ENCODE results near the gene SFMBT2.
"Not testable (repeated sequence)": the region's sequence is repeated elsewhere in the genome, so short reads cannot be mapped to it uniquely, and the experiment has no call there.

SFMBT2 gene

DNA sequence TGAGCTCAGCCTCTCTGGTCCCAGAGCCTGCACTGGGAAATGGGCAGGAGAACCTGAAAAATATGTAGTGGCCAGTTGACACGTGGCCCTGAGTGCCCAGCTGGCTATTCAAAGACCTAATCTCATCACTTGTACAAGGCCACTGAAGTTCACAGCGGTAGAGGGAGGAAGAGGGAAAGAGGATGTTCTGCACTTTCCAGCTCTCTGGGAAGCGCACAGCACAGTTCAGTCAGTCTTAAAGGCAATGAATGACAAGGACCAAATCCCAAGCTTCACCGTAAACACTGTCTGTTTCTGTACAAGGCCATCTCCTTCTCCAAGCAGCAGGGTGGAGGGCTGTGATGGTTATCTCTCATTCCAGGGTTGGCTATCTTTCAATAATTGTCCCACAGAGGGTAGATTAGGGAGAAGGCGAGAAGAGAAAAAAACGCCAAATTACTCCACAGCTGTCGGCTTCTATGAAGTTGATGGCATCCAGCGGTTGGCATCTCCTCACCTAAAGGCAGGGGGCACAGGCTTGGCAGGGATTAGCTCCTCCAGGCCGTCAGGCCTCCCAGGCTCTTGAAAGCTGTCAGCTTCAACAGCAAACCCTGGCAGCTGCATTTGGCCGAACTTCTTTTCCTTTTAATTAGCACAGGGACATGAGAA, 10.6 kb downstream of the SFMBT2 start:
- no peak for DNase-seq

- no peak for DNase-seq
These were observed 11.3 kb downstream of the SFMBT2 start for GRCh38 chr10:7399533-7399932.

DNA sequence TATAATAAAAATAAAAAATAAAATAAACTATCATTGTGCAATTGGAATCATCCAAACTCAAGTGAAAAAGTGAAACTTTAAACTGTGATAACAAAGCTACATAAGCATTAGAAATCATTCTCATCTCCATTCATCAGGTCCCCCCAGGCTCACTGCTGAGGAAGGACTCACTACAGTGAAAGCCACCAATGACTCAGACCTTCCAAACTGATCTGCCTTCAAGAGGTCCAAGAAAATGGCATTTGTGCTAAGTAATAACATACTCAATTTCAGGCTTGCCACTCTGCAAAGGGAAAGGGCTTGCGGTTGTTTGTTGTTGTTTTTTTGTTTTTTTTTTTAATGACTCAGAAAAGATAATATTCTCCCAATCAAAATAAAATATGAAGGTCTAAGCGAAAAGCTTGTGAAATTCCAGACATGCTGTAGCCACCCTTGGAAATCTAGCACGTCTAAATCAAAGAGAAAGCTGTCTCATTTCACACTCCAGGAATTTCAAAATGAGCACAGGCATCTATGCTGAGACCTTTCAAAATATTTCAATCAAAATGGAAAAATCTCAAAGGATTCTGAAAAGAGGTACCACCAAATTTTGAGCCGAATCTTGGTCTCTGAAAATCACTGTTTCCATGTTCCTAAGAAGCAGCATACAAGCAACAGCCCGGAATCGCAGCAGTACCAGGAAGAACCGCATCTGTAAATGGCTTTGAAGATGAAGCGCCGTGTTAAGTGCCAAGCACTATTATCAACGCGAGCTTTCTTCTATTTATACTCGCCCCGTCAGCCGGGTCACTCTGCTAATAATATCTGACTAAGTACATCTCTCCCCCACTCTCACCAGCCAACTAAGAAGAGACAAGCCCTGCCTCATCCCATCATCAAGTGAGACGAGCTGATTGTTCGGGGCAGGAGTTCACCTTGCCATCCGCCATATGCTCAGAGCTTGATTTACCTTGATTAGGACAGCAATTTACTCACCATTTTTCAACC, 13.5 kb downstream of the SFMBT2 start:
- DNase-seq = no peak

- DNase-seq = not testable (repeated sequence)
These were observed 18.5 kb downstream of the SFMBT2 start for GRCh38 chr10:7392301-7392700.

- no peak for DNase-seq
These were observed 19.1 kb downstream of the SFMBT2 start for GRCh38 chr10:7391748-7392147.

DNA sequence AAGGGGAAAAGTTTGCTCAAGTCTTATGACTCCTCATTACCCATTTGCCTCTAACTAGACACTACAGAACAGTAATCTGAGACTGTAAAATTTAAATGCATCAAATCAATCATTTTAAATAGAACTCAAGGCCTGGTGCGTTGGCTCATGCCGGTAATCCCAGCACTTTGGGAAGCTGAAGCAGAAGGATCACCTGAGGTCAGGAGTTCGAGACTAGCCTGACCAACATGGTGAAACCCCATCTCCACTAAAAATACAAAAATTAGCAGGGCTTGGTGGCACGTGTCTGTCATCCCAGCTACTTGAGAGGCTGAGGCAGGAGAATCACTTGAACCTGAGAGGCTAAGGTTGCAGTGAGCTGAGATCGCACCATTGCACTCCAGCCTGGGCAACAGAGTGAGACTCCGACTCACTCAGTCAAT, 20.1 kb downstream of the SFMBT2 start:
- not testable (repeated sequence) for DNase-seq

DNA sequence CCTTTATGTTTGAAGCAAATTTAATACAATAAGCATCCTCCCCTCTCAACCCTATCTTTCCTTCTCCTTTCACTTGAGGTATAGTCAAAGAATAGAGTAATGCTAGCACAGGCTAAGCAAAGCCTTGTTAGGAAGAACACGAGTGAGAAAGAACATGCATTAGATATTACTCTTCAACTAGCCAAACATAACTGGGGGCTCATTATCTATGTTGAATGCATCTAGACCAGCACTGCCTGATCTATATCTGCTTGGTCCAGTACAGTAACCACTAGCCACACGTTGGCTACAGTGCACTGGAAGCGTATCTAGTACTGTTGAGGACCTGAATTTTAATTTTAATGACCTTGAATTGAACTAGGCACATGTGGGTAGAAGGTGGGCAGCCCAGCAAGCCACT, 21.0 kb downstream of the SFMBT2 start:
- no peak for DNase-seq

DNA sequence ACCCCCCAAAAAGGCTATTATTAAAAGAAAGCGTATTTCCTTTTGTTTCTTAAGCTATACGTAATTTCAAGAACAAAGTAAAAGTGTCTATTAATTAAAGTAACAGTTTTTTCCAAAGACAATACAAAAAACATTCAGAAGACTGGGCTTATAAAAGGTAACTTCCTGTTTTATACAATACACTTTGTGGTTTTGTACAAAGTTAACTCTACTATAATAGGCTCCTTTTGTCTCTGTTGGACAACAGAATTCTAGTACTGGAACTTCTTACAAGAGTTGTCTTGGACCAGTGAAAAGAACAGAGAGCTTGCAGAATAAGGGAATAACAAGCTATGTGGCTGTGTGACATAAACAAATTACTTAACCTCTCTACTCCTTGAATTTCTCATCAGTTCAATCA, 21.5 kb downstream of the SFMBT2 start:
- no peak for DNase-seq

- DNase-seq = no peak
These were observed 22.2 kb downstream of the SFMBT2 start for GRCh38 chr10:7388602-7389001.

GRCh38 chr10:7388149-7388548, 22.7 kb downstream of the SFMBT2 start:
- not testable (repeated sequence) for DNase-seq

DNA sequence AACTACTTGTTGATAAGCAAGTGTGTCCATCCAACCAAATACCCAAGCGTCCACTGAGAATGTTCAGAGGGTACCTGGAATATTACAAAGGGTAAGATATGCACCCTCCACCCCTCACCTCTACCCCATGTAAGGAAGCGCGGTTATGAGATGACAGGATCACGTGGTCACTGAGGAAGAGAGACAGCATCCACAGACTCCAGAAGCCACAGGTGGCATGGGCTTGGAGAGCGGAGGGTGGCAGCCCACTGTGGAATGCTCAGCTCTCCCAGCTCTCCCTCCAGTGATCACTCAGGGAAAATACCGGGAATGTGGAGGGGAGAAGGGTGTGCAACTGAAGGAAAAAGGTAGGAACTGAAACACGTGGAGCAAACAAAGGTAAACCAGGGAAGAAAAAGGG, 25.7 kb downstream of the SFMBT2 start:
- DNase-seq = no peak

DNA sequence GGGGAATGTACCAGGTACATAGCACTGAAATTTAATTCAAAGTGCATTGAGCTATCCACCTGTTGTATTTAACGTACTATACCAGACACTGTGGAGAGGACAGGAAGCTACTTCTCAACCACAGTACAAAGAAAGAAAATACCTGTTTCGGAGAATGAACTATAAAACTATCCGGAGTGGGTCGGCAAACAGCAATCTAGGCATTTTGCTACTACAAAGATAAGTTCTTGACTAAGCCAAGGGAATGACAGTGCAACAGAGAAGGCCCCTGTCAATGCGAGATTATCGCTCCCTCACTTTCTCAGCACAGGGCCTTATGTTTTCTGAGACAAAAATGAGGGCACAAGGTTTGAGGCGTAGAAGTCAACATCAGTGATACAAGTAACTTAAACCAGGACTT, 27.4 kb downstream of the SFMBT2 start:
- DNase-seq = no peak

GRCh38 chr10:7380704-7381241, 30.1 kb downstream of the SFMBT2 start:
- no peak for DNase-seq

GRCh38 chr10:7378602-7379403, 32.0 kb downstream of the SFMBT2 start:
- no peak for DNase-seq

DNA sequence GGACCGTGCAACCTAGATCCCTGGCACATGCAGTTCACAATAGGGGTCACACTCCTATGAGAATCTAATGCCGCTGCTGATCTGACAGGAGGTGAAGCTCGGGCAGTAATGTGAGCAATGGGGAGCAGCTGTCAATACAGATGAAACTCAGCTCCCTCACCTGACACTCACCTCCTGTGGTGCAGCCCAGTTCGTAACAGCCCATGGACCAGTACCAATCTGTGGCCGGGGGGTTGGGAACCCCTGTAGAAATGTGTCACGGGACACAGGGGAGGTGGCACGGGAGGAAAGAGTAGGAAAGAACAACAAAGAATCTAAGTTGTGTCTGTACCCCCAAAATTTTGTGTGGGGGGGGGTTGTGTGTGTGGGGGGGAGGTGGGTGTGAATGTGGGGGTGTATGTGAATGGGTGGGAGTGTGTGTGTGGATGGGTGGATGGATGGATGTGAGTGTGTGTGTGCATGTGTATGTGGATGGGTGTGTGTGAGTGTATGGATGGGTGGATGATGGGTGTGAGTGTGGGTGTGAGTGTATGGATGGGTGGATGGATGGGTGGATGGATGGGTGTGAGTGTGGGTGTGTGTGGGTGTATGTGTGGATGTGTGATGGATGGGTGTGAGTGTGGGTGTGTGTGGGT, 33.1 kb downstream of the SFMBT2 start:
- no peak for DNase-seq

- DNase-seq = no peak
These were observed 36.0 kb downstream of the SFMBT2 start for GRCh38 chr10:7374795-7375194.

DNA sequence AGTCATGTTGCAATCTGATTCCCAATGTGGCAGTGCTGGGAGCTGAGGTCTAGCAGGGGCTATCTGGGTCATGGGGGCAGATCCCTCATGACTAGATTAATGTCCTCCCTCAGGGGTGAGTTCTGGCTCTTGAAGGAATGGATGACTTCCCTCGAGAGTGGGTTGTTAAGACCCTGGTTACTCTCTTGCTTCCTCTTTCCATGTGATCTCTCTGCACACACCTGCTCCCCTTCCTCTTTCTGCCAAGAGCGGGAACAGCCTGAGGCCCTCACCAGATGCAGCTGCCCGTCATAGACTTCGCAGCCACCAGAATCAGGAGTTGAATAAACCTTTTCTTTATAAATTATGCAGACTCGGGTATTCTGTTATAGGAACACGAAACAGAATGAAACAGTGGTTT, 37.8 kb downstream of the SFMBT2 start:
- DNase-seq = no peak

- no peak for DNase-seq
These were observed 38.3 kb downstream of the SFMBT2 start for GRCh38 chr10:7372504-7372903.

DNA sequence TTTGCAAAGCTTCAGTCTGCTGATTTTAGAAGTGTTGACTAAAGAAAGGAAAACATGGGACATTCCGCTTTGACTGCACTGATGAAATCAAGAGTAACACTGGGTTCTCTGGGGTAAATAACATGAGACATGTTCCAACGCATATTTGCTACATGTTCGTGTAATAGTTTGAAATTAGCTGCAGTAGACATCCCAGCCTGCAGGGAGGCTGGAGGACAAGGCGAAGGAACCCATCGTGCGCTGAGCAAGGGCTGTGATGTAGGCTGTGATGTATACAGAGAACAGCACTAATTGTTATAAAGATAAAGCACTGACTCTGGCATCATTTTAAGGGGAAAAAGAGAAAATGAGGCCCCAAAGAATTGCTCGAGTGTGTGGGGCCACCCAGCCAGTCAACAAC, 40.3 kb downstream of the SFMBT2 start:
- DNase-seq = no peak

DNA sequence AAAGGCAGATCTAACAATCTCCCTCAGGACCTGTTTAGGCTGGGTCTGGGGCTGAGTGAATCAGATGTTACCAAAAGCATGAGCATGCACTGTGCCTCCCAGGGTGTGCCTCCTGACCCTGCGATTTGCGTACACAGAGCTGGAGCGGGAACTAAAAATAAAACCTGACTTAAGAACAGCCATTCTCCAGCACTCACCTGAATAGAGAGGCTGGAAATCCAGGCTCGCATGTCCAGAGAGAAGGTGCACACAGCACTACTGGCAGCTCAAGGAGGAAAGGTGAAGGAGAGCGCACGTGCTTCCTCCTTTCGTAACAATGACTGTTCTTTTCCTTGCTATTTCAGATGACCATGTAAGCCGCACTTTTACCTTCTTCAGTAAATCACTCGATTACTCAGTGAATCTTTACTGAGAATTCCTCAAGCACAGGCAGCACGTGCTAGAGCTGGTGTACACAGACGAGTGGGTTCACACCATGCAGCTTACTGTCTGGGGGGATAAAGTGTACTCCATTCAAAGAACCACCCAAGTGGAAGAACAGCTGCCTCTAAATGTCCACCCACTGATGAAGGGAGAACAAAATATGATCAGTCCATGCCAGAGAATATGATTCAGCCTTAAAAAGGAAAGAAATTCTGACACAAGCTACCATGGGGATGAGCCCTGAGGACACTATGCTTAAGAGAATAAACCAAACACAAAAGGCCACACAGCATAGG, 45.6 kb downstream of the SFMBT2 start:
- DNase-seq = no peak

DNA sequence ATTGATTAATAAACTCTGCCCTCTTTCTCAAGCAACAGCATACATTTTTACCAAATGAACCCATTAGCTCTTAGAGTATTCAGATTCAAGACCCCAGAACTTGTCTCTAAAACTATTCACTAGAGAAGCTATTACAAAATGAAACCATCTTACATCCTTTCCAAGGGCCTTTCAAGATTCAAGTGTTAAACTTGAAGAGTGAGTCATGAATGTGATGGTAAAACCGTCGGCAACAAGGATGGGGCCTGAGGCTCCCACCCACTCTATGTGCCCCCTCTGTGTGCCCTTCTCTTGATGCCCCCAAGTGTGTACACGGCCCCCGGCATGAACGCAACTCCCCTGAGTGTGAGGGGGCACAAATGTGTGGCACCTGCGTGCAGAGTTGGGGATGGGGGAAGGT, 46.4 kb downstream of the SFMBT2 start:
- DNase-seq = no peak

DNA sequence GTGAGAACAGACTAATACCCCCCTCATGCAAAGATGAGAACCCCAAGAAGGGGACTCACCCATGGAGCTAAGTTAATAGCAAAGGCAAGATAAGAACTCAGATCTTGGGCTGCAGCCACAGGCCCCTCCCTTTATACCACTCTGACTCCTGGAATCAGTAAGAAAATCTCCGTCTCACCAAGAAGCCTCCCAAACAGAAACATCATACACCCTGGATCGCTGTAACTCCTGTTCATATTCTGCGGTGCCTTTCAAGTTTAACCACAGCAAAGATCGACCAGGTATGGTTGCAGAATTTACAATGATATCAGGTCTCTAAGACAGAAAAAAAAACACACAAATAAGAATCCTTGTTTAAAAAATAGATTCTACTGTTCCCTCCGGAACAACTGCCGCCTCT, 47.1 kb downstream of the SFMBT2 start:
- DNase-seq = no peak
